ACHN (cell line): ENCODE results near the gene GRID2.

Experiments used
- DNase-seq: peaks from one replicate; pipeline ENCODE4 v3.0.0-alpha.2; 2015
- in situ Hi-C: cut with HindIII; loops from 2 replicates; pipeline ENCODE4 v1.10.0; 2017; ENCODE audit warnings: low sequenced_read_pairs, low pct_ligation_motif_present, low pct_unique_long_range_greater_than_20kb

GRID2 gene

DNA sequence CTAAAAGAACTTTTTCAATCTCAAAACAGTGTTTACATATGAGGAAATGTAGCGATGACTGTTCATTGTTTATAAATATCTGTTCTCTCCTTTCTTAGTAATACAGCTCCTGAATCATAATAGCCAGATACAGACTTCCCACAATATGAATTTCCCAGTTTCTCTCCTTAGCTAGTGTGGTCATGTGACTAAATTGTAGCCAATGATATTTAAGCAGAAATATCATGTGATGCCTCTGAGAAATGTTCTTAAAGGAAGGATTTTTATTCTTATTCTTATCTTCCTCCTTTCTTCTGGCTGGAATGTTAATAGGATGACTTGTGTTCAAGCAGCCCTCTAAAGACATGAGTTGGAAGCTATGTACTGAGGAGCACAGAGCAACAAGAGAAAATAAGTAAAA is 1141.1 kb downstream of the GRID2 start:
- no peak for DNase-seq
- in situ Hi-C loops: no loop called here

DNA sequence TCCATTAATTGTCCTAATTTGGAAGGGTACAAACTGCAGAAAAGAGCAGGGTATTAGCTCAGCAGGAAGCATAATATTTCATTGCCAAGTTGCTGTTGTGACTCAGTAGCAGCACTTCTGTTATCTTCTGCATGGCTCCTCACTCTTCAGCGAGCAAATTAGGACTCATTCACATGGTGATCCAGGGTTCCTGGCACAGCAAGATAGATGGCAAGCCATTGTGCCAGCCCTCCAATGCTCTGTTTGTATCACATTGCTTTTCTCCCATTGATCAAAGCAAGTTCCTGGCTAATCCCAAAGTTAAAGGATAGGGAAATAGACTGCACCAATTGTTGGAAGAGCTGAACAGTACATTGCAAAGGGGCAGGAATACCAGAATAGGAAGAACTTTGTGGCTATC is 1142.3 kb downstream of the GRID2 start:
- DNase-seq: no peak
- in situ Hi-C loops: no loop called here

DNA sequence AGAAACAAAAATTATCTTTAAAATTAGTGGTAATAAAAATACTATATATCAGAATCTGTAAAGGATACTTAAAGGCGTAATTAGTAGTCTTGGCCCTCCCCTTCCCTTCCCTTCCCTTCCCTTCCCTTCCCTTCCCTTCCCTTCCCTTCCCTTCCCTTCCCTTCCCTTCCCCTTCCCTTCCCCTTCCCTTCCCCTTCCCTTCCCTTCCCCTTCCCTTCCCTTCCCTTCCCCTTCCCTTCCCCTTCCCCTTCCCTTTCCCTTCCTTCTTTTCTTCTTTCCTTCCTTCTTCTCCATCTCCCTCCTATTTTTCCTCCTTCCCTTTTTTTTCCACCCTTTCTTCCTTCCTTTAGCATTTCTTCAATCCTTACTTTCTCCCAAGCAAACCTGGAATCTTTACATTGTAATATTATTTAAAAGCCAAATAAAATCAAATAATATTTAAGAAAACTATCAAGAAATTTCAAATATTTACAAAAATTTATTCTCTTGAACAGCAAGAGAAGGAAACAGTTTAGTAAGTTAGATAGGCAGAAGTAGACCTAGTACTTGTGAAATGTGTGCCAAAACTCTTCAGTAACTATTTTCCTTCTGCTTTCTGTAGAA is 1145.0 kb downstream of the GRID2 start:
- in situ Hi-C loops: no loop called here
- DNase-seq: no peak

DNA sequence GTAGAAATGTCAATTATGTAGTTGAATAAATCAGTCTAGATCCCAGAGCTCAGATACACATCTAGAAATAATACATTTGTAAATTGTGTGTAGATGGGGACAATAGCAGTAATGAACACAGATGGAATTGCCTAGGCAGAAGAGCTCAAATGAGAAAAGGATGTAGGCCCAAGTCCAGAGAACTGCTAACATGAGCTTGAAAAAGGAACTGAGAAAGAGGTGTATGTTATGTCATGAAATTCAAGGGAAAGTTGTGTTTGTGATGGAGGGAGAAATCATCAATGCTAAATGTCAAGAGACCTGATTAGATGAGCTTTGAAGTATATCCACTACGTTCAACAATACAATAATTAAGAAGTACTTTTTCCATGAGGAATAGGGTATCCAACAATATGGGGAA is 1148.2 kb downstream of the GRID2 start:
- DNase-seq: no peak
- in situ Hi-C loops: no loop called here

DNA sequence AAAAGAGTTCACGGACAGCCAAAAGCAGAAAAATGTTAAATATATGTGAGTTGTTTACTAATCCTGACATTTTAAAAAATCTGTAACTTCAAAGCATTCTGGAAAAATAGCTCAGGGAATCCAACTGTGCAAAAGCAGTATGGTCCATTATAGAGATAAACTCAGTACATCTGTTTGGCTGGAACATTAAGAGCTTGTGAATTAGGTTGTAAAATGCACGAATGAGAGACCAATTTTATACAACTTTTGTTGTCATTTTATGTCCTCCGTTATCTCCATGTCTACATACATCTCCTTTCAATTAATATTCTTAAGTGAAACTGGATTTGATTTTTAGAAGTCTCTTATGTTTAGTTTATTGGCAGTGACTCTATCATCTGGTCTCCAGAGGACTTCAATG is 1157.8 kb downstream of the GRID2 start:
- in situ Hi-C loops: no loop called here

DNA sequence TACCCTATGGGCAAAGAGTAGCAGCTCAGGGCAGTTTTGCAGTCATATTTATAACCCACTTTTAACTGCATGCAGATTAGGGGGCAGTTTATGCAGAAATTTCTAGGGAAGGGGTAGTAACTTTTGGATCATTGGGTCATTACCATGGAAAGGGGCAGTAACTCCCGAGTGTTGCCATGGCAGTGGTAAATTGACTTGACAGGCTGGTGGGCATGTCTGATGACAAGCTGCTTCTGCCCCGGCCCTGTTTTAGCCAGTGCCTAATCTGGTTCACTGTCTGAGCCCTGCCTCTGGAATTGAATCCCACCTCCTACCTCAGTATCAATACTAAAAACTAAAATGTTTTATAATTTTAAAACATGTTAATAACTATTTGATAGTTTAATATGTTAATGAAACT is 1162.7 kb downstream of the GRID2 start:
- in situ Hi-C loops: no loop called here
- no peak for DNase-seq

More for the DNA sequence above, 1157.8 kb downstream of the GRID2 start:
- DNase-seq: no peak

DNA sequence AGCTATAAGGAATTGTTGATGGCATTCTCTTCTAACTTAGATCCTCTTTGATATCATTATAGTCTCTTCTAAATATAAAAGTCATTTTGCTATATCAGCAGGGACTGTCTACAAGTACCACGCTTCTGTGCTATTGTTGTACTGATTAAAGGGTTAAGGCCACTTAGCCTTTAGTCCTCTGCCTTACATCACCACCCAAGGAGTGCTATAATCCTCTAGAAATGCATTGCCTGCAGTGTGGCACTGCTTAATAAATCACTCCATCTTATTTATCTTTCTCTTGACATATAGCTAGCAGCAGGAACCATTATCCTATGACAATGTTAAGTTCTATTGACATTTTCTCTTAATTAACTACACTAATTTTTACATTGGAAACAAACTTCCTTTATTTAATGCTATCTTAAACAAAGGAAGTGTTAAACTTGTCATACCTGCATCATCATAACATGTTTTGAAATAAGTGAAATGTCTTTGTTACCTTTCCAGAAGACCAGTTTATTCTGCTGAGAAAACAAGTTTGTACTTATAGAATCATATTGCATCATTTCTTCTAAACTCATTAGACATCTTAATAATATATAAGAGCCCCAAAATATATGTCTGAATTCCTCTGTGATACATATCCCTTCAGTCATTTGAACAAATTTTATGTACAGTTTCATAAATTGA is 1163.9 kb downstream of the GRID2 start:
- in situ Hi-C loops: no loop called here
- no peak for DNase-seq

DNA sequence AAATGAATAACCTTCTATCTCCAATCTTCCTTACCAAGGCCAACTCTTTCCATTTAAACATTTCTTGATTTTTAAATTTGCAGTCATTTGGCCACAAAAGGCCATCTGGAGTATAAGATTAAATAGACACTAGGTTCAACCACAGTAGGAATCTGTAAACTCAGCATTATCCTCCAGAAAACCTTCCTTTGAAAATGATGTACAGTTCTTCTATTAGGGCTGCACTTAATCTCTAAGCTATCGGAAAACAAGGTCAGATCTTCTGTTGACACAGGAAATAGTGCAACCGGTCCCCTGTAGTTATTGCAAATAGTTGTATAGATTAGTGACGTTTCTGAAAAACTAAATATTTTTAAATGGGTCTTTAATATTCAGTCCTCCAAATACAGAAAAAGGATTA is 1165.8 kb downstream of the GRID2 start:
- no peak for DNase-seq
- in situ Hi-C loops: no loop called here

DNA sequence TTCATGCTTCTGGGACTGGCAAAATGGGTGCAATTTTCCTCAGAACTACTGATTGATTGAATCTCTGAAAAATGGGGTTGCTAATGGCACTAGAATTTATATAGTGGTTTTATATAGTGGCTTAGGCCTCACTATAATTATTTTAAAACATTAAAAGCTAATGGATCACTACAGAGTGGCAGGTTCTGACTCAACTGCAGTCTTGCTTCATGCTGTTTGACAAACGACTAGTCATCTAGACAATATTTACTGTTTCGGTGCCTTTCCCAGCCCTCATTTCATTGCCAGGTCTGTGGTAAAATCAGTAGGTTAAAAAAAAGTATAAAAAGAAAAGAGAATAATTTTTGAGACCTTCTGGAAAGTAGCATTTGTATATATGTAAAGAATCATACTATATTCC is 1172.0 kb downstream of the GRID2 start:
- in situ Hi-C loops: no loop called here
- no peak for DNase-seq

DNA sequence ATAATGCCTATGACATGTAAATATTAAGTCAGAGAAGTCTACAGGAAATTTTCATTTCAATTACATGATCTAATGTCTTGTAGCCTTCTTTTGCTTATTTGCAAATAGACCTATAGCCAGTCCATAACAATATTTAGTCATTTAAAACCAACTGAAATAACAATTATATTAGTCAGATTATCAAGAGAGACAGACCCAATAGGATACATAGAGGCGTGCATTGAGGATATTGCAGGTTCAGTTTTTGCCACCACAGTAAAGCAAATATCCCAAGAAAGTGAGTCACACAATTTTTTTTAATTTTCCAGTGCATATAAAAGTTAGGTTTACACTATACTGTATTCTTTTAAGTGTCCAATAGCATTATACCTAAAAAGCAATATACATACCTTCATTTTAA is 1175.0 kb downstream of the GRID2 start:
- in situ Hi-C loops: no loop called here
- no peak for DNase-seq

DNA sequence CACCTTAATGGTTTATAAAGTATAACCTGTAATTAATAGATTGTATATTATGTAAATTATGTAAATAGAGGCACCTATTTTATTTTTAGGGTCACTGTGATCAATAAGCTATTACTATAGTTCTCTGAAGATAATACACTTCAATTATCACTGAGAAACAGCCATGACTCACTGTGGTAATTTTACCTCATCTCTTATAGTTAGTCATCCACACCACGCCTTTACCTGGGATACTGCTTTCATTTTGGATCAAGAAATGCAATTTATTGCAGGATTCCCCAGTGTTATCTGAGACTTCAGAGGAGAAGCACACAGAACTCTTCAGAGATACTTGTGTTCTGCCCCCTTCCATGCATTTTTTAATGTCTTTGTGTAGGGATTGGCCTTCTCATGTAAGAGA is 1176.7 kb downstream of the GRID2 start:
- DNase-seq: no peak
- in situ Hi-C loops: no loop called here

DNA sequence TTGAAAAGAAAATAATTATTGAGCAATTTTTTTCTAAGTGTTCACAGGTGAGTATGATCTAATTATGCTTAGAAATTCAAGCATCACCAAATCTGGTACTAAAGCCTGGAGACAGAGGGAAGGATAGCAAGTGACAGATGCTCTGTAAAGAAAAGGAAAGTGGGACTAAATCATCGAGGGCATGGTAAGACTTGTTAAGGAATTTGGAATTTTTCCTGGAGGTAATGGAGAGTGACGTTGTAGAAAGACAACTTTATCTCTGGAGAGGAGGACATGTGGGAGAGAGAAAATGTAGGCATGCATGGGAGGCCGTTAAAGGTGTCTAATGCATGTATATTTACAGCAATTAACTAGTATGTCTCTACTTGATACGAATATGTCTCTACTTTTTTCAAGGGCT is 1191.6 kb downstream of the GRID2 start:
- no peak for DNase-seq
- in situ Hi-C loops: no loop called here

DNA sequence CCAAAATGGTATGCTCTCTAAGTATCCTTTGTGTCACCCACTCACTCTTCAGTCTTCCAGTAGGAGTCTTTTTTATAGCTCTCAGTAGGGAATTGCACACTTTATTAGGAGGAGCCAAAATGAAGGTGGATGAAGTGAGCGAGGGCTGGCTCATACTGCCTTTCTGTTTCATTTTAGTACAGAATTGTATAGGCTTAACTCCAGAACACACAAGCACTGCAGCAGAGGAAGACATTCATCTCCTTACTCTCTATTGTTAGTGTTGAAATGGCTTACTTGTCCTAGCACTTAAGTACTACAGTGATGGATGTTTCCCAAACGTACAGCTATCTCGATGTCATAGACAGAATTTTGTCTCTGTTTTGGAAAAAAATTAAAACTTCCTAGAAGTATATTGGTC is 1197.5 kb downstream of the GRID2 start:
- DNase-seq: no peak

DNA sequence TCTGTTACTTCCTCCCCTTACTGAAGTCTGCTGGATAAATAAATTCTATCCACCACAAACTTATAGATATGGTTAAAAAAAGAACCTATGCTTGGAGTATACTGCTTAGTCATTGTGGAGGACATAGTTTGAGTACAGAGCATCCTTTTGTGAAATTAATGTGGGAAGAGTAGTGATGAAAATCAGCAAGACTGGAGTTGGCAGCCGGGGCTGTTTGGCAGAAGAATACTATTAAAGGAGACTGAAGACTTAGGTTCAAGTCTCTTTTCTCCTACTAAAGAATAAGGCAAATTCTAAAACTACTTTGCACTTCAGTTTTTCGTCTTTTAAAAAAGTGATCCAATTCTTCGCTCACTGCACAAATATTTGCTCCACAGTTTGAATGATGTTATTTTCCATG is 1198.2 kb downstream of the GRID2 start:
- no peak for DNase-seq
- in situ Hi-C loops: no loop called here

More for the DNA sequence above, 1197.5 kb downstream of the GRID2 start:
- in situ Hi-C loops: no loop called here

DNA sequence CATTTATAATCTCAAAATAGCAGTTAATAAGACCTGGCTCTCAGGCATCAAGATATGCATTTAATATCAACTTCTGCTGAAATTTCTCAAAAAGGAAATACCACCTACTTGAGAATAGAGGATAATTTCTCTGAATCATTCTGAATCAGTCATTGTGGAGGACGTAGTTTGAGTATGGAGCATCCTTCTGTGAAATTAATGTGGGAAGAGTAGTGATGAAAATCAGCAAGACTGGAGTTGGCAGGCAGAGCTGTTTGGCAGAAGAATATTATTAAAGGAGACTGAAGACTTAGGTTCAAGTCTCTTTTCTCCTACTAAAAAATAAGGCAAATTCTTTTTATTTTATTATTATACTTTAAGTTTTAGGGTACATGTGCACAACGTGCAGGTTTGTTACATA is 1199.2 kb downstream of the GRID2 start:
- in situ Hi-C loops: no loop called here
- DNase-seq: no peak

DNA sequence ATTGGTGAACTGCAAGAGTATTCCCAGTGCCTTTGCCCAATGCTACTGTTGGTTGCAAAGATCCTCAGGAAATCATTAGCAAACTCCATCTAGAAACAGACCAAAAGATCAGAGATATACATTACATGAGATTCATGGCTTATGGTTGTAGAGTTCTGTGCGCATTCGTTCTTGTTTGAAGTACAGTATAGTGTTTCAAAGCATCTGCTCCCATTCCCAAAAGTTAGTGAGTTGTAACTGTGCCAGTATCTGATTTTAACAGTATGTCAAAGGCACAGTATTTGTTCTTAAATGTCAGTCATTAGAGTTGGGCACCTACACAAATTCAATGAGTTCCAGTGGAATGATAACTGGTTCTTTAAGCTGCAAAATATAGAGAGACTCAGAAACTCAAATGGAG is 1210.1 kb downstream of the GRID2 start:
- no peak for DNase-seq
- in situ Hi-C loops: no loop called here

DNA sequence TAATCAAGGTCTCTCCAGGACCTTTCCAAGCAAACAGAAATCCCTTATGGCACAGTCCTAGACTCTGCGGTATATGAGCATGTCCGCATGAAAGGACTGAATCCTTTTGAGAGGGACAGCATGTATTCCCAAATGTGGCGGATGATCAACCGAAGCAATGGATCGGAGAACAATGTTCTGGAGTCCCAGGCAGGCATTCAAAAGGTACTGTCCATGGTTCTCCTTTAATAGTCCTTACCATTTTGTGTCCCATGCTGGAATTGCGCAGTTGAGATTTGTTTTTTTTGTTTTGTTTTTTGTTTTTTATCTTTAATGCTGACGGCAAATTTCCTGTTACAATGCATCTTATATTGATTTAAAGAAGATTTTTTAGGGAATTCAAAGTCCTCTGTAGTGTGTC is 1211.4 kb downstream of the GRID2 start:
- DNase-seq: no peak
- in situ Hi-C loops: no loop called here

DNA sequence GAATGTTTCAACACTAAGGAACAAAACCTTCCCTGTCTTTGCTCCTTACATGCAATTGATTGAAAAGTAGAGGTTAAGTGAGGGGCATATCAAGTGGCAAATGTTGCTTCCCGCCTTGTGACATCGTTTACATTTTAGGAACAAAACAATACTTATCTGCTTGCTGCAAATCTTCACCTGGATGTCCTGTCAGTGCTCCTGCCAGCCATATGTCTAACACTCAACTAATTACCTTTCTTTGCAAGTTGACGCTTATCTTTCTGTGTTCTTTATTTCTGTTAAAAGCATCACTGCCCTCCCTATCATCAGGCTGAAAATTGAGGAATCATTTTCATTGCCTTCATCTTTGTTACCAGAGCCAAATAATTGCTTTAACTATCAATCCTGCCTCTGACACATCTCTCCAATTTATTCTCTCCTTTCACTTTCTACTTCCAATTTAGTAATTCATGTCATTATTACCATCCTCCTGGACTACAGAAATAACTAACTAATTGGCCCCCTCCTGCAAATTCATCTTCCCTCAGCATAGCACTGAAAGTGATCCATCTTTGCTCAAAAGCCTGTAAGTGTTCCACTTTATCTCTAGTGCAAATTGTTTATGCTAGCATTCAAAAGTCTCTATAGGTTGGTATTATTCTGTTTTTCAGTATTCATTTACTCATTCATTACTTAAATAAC is 1226.1 kb downstream of the GRID2 start:
- in situ Hi-C loops: no loop called here
- no peak for DNase-seq

DNA sequence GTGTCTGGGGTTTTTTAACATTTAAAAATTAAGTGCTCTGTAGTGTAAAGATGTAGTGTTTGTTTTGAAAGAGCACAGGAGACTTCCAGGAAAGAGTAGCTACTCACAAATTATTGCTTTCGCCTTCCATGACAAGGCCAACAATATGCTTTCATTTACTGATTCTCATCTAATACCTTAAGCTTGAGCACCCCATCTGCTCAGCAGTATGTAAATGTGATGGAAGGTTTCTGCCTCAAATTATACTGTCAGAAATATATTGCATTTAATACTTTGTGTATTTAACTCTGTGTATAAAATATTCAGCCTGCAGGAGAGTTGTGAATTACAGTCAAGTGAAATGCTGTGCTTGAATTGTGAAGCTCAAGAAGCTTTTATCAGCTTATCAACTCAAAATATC is 1228.5 kb downstream of the GRID2 start:
- in situ Hi-C loops: no loop called here
- no peak for DNase-seq

DNA sequence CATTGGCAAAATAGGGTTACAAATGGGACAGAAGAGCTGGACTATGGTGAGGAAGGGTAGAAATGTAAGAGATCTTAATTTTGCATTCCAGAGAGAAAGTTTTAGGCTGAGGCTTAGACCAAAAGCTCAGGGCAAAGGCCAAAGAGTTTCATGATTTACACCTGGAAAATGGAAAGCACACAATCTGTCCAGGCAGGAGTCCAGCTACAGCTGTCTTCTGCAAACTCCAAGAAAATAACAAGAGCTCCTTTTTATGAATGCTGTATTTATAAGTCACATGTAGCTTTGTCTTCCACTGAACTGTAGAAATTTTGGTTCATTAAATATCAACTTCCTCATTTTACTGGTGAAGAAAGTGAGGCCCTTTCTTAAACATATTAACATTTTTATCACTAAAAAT is 1236.8 kb downstream of the GRID2 start:
- in situ Hi-C loops: no loop called here
- no peak for DNase-seq
